GM12864 (cell line): ENCODE measurements around the gene CXCR1.

Source experiments
- DNase-seq: peaks from one replicate; pipeline ENCODE4 v3.0.0-alpha.2; 2011; ENCODE audit warnings: low read depth
- H3K4me3 ChIP-seq: 2 replicates; pipeline ENCODE4 v1.5.1; 2011; ENCODE audit warnings: mild to moderate bottlenecking, low read depth, low read length, control low read depth
- TF ChIP-seq, protein P1 (sequence below): IDR thresholded peaks from 2 replicates; pipeline ENCODE4 v1.5.1; 2011; ENCODE audit warnings: low read depth, mild to moderate bottlenecking, moderate library complexity, low read length, control low read depth, inconsistent platforms; ENCODE audit errors: missing control alignments

Gene CXCR1

DNA sequence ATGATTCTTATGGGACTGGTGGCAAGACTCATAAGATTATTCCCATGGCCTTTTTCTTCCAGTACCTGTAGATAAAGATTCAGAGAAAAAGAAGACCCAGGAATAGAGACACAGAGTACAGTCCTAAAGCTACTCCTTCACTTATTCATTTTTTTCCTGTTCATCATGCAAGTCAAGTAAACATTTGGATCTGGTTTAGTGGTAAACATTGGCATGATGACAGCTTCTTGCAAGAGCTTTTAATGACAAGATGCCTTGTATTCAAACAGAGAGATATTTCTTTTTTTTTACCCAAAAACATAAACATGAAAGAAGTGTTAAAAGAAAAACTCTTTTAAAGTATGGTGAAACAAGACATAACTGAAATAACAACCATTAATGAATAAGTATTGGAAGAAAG, 20.7 kb downstream of the CXCR1 start:
- H3K4me3 ChIP-seq = no peak overlapping the region
- TF ChIP-seq, protein P1, sequence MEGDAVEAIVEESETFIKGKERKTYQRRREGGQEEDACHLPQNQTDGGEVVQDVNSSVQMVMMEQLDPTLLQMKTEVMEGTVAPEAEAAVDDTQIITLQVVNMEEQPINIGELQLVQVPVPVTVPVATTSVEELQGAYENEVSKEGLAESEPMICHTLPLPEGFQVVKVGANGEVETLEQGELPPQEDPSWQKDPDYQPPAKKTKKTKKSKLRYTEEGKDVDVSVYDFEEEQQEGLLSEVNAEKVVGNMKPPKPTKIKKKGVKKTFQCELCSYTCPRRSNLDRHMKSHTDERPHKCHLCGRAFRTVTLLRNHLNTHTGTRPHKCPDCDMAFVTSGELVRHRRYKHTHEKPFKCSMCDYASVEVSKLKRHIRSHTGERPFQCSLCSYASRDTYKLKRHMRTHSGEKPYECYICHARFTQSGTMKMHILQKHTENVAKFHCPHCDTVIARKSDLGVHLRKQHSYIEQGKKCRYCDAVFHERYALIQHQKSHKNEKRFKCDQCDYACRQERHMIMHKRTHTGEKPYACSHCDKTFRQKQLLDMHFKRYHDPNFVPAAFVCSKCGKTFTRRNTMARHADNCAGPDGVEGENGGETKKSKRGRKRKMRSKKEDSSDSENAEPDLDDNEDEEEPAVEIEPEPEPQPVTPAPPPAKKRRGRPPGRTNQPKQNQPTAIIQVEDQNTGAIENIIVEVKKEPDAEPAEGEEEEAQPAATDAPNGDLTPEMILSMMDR = no peak
- no peak for DNase-seq

DNA sequence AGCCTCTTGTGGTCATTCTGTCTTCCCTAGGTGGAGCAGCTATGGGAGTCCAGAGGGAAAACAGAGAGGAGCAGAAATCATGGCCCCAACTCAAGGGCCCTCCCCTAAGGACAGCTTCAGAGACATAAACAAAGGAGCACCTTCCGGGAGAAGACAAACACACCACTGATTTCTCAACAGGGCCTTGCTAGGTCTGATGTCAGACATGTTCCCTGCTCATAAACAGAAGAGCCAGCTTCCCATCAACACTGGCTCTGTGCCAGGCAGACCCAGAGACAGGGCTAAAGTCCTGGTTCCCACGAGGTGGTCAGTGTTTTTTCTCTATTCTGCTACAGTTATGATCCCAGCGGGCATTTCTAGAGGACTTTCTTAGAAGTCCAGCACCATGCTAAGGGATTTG, 21.6 kb downstream of the CXCR1 start:
- DNase-seq = no peak
- no peak overlapping the region for H3K4me3 ChIP-seq
- TF ChIP-seq, protein P1 = no peak

DNA sequence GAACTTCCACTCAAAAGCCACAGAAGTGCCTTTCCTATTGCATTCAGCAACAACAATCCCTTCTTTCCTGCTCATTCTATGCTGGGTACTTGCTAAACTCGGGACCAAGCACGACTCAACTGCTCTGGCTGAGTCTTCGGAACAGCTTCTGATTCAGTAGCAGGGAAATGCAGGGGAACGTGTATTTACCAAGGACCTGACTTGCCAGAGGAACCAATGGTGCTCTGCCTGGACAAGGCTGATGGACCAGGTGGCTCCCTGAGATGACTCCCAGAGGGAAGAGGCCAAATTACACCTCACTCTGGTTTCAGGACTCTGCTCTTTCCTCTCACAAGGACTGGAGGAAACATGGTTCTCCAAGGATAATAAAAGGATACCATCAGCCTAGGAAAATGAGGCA, 28.7 kb downstream of the CXCR1 start:
- no peak overlapping the region for H3K4me3 ChIP-seq
- TF ChIP-seq, protein P1 = no peak
- no peak for DNase-seq

DNA sequence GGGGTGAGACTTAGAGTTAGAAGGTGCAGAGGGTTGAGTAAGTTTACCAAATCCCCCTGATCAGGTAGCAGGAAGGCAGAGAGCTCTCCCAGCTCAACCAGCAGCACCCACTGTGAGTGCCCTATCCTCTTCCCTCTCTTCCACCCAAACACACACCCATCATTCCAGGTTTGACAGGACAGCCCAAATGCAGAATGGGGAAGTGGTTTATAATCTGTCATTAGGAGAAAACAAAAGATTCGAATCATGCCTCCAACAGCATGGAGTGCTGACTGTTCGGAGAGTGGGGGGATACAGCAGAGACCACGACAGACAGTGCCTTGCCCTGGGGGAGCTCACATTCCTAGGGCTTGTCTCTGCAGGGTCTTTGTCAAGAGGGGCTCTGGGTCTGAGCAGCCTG, 29.2 kb downstream of the CXCR1 start:
- H3K4me3 ChIP-seq = no peak overlapping the region
- no peak for DNase-seq
- TF ChIP-seq, protein P1 = no peak

DNA sequence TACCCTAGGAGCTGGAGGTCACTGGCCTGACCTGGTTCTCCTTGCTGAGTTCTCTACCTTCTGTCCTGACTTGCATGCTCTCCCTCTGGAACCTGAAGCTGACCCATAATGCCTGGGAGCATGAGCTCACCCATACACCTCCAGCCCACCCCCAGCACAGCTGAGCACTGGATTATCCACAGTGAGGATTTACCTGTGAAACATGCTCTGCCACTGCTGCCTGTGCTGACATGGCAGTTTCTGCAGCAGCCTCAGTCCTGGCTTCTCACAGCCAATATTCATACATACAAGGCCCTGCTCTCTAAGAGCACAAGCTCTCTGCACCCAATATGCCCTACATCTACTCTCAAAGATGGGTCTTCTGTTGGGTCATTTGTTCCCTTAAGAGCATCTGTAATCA, 35.9 kb downstream of the CXCR1 start:
- no peak overlapping the region for H3K4me3 ChIP-seq
- DNase-seq = no peak
- TF ChIP-seq, protein P1 = no peak

DNA sequence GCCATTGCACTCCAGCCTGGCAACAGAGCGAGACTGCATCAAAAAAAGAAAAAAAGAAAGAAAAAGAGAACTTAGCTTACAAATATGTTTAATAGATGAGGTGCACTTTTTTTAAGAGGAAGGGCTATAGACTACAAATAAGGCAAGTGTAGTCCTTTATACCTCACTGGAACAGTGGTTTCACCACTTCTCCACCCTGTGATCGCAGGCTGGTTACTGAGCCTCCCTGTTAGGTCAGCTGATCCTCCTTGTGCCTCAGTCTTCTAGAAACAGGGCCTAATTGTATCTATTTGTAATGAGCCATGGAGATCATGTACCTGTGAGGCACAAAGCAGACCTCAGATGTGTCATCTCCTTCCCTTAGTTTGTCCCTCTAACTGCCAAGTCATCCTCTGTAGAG, 36.4 kb downstream of the CXCR1 start:
- no peak for DNase-seq
- H3K4me3 ChIP-seq = no peak overlapping the region
- TF ChIP-seq, protein P1 = no peak

DNA sequence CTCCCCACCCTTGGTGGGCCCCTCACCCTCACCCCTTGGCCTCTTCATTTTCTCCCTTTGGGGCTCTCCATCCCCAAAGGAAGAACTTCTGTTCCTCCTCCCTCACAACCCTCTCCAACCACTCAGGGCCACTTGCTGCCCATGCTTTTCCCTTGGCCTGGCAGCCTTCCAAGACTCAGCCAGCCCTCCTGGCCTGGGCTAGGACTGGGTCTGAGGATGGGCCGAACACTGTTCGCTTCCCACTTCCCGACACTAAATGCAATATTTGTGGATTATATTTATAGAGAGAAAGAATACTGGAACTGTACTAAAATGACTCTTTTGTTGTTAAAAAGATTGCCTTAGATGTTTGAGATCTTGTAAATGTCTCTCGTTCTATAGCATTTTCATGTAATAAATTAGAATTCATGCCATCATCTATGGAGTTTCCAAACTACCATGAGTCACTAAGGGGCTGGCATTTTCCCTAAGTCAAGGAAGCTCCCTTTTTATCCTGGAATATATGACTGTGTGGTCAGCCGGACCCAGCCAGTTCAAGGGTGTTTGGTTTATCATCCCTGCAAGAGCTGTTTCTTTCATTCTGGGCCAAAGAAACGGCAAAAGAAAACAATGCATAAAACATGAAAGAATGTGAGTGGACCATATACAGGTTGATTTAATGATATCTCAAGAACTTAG, 37.2 kb downstream of the CXCR1 start:
- no peak overlapping the region for H3K4me3 ChIP-seq
- TF ChIP-seq, protein P1 = no peak
- no peak for DNase-seq
